DMS53 (cell line): Measurements from ENCODE around the gene HPCAL1.
A peak's percentile ranks its signal among the peaks of the same experiment; 100 is the strongest.

Experiments
- DNase-seq: peaks from one replicate; lab custom pipeline; 2025; lab: John Stamatoyannopoulos, UW

The HPCAL1 gene

DNA sequence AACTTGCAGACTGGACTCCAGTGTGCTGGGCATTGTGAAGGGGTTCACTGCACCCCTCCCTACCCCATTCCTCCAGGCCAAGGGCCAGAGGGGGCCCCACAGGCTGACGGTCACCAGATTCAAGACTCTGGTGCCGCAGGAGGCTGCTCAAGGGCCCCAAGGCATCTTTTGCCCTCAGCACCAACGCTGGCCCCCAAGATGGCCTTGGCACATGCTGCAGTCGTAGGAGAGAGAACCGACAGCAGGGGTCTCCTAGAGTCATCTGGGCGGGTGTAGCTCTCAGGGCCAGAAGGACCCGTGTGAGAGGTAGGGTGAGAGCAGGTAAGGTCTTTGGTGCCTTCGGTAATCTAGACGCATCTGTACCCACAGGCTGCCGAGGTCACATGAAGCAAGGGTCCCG, 164.1 kb downstream of the HPCAL1 start:
- DNase-seq: no peak

DNA sequence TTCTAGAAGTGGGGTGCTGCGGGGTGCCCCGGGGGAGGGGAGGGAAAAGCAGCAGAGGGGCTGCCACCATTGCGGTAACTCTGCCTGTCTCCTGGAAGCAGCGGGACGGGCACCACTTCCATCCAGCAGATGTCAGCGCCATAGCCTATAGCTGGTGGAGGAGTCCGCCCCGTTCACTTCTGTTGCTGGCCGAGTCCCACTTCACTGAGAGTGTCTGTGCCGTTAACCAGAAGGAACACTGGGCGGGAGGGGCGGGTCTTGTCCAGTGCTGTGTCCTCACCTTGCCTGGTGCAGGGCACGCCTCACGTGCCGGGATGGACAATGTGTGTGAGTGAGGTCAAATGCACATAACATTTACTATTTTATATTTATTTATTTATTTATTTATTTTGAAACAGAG, 164.7 kb downstream of the HPCAL1 start:
- DNase-seq: no peak

DNA sequence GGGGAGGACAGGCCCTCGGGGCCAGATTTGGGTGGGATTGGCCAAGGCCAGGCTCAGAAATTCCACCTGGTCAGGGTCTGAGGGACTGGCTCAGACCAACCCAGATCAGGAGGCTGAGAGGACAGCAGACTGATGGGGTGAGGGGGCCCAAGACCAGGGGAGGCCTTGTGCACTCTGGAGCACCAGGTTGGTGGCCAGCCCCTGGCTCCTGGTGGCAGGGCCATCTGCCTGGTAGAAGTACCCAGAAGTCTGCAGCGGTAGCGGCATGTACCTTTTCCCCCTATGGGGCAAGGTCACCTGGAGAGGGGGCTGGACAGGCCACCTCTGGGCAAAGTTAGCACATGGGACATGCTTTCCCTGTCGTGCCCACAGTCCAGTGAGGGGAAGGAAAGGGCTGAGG, 166.6 kb downstream of the HPCAL1 start:
- no peak for DNase-seq

DNA sequence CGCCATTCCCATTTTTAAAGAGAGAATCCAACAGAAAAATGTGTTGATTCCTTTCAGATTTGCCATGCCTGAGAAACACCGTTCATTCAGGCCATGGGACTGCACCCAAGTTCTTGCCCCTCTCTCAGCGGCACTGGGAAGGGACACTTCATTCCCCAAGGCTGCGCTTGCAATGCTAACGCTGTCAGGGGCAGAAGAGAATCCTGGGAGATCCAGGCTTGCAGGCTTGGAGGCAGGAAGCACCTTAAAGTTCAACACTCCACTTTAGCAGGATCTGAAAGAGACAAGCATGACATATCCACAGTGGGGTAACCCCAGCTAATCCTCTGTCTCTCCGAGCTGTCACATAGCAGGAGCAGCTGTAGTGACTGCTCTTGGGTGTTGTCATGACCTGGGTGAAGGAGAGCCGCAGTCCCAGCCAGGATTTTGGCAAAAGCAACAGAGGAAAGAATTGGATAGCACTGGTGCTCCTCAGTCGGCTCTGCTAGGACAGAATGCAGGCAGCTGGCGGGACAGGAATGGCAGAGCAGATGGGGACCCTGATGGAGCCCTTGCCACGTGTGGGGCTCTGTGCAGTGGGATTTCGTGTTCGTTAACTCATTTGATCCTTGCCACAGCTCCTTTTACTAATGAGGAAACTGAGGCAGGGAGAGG, 167.4 kb downstream of the HPCAL1 start:
- no peak for DNase-seq

DNA sequence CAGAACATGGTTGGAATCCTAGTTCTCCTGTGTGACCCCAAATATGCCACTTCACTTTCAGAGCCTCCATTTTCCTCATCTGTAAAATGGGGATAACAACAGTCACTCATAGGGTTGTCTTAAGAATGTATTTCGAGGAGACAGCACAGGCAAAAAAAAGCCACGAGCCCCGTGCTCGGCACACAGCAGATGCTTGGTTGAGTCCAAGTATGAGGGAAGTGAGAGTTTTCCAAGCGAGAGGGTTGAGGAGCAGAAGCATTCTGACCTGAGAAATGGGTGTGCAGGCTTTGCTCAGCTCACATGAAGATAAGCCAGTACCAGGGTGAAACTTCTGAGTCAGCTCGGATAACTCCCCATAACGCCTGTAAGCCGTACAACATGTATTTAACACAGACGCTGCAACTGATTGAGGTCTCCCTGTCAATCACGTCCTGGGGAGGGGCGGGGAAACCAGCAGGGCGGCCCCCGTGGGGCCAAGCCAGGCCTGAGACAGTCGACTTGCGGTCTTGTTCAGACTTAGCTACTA, 168.4 kb downstream of the HPCAL1 start:
- DNase-seq: no peak

DNA sequence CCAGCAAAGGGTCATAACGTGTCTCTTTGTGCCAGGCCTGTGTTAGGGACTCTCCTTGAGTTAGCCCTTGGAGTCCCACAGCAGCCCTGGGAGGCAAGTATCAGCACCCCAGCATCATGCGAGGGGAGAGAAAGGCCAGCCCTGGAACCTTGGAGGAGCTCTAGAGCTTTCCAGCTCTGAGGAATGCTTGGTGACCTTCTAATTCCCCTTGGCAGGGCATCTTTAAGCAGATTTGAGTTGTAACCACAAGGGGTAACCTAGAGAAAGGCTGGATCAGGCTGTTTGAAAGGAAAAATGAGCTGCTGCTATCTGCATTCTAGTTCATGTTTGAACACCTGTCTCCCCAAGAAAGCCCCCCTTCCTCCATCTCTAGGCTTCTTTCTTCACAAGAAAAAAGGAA, 169.3 kb downstream of the HPCAL1 start:
- peak; percentile 8 for DNase-seq

DNA sequence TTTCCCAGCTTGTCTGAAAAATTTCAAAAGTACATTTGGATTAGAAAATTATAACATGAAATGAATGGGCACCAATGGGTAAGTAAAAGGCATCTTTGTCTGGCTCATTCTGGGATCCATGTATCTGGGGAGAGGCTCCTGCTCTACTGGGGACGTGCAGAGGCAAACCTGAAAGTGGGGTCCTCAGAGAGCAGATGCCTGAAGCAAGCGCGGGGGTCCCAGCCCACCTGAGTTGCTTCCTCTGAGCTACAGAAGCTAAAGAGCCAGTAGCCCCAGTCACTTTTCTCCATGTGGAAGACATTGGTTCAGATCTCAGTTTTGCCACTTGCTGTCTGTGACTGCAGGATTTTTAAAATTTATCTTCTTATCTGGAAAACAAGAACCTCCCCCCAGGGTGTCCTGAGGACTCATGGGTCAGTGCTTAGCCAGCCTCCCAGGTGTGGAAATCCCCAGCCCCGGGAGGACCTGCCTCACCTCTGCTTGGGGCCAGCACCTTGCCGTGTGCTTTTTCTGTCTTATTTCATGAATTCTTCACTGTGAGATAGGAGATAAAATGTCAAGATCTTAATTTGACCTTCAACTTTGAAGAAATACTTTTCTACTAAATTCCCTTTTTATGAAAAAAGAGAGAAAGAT, 170.5 kb downstream of the HPCAL1 start:
- no peak for DNase-seq

DNA sequence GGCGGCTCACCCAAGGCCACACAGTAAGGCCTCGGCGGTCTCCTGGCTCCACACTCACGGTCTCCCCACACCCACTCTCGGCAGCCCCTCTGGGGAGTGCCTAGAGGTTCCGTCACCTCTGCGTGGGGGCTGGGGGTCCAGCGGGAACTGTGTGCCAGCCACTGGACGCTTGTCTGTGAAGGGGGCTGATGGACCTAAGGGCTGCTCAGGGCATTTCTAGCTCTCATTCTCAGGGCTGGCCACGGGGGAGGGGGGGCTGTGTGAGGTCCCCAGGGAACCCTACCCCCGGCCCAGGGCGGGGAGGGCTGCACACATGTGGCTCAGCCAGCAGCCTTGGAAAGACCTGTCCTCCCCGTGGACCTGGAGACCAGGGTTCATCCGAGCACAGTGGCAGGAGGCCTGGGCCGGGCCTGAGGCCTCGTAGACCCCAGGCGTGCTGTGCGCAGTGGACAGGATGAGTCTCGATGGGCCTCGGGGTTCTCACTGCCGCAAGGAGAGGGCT, 172.6 kb downstream of the HPCAL1 start:
- no peak for DNase-seq

DNA sequence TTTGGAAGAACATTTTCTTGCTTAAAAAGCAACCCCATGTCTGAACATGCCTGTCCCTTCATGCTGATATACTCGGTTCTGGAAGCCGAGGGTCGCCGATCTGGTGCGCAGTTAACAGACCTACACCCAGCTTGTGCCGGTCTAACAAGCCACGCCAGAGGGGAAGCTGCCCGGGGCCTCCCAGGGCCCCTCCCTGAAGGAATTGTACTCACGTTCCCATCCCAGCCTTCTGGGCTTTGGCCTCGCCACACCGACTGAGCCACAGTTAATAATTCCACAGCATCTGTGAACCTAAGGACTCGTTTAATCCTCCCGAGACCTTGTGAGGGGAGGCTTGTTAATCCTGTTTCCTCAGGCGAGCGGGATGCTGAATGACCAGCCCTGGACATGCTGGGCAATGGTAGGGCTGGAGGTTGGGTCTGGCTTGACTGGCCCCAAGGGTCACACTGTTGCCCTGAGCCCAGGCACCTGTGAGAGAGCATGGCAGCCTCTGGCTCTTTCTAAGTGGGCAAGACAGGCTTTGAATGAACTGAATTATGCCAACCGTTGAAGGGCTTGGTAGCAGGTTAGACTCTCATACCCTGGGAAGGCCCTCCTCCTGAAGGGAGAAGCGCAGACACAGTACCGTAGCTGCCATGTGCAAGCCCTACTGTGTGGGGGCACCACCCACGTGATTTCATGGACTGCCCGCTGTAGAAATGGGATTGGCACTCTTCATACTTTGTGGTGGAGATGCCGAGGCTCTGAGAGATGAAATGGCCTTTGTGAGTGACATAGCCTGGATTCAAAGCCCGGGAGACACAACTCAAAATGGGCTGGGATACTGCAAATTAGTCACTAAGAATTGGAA, 173.3 kb downstream of the HPCAL1 start:
- no peak for DNase-seq

DNA sequence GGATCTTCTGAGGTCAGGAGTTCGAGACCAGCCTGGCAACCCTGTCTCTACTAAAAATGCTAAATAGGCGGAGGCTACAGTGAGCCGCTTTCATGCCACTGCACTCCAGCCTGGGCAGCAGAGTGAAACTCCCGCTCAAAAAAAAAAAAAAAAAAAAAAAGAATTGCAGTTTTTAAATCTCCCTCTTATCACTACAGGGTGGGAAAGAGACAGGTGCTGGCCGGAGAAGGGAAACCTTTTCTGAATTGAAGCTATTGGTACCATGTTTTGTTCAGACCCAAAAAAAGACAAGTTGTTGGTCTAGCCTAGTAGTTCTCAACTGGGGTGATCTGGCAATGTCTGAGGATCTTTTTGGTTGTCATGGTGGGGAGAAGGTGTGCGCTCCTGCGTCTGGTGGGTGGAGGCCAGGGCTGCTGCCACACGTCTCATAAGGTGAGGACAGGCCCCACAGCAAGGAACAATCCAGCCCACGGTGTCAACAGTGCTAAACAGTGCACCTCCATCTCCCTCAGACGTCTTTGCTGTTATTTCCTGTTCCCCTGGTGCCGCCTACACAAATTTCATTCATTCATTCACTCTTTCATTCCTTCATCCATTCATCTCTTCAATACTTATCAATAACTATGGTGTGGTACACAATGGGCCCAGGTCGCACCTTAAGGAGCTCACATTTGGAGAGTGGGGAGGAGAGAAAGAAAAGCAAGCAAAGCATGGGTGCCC, 174.2 kb downstream of the HPCAL1 start:
- no peak for DNase-seq
